ENCODE results near the gene PI4KA. TPM values are rescaled to one million over a fixed set of nuclear protein-coding genes. Genes with fewer than 3 reads are reported as not detected.

PI4KA gene
- total RNA-seq, 1 experiment from 2014 or later = 65.8 TPM

- Histone ChIP-seq H4K5ac (ENCODE audit: insufficient read length, low read depth, low read length) (no peak overlapping the region), H2BK15ac (ENCODE audit: low read depth, low read length) (no peak overlapping the region), H3K56ac (ENCODE audit: insufficient read length, low read depth, low read length) (no peak overlapping the region), H3K23ac (ENCODE audit: insufficient read length, low read depth, low read length) (no peak overlapping the region), H4K8ac (replicated peaks; ENCODE audit: insufficient read length, low read depth, low read length) (no peak overlapping the region), H2BK120ac (ENCODE audit: low read depth, low read length, poor library complexity, severe bottlenecking) (no peak overlapping the region), H3K27ac (ENCODE audit: insufficient read length, low read depth, low read length) (no peak overlapping the region), H2AK5ac (ENCODE audit: insufficient read length, low read length) (no peak overlapping the region), H3K27me3 (ENCODE audit: insufficient read depth, low read length) (no peaks in the 10 kb centered on the region), H3K79me2 (ENCODE audit: insufficient read depth, low read length) (no peaks in the 10 kb centered on the region), H4K91ac (ENCODE audit: insufficient read length, low read depth, low read length) (no peak overlapping the region), H3K79me1 (ENCODE audit: insufficient read depth, low read depth, low read length, poor library complexity, severe bottlenecking) (no peaks in the 10 kb centered on the region), H3T11ph (ENCODE audit: low read length) (no peak overlapping the region), H4K20me1 (ENCODE audit: control insufficient read depth, insufficient read depth, insufficient read length) (no peaks in the 10 kb centered on the region), H3K9me3 (ENCODE audit: control insufficient read depth, low read depth, low read length) (no peaks in the 10 kb centered on the region), H3K9ac (ENCODE audit: extremely low read depth, insufficient read length, low read length) (no peak overlapping the region), H3K4me1 (ENCODE audit: insufficient read depth, low read length) (no peaks in the 10 kb centered on the region), H2BK12ac (ENCODE audit: insufficient read length, low read depth, low read length) (no peak overlapping the region), H2BK5ac (ENCODE audit: insufficient read length, low read length) (no peak overlapping the region), H3K23me2 (ENCODE audit: insufficient read length, low read depth, low read length, poor library complexity, severe bottlenecking) (no peaks in the 10 kb centered on the region), H2AFZ (ENCODE audit: low read length) (no peak overlapping the region), H2BK20ac (ENCODE audit: low read depth, low read length, poor library complexity, severe bottlenecking) (no peak overlapping the region), H3K4ac (ENCODE audit: low read depth, low read length) (no peak overlapping the region), H3K4me2 (ENCODE audit: insufficient read depth, insufficient read length, low read length) (no peak overlapping the region), H3K18ac (ENCODE audit: insufficient read length, low read depth, low read length) (no peak overlapping the region), H3K14ac (ENCODE audit: insufficient read depth, low read length) (no peak overlapping the region)
- TF ChIP-seq CTCF (conservative IDR thresholded peaks at IDR 0.05) = no peak
- WGBS (ENCODE audit: extremely low coverage, insufficient read length, low lambda C conversion rate) = no CpG with 5 or more reads among the region's 4 CpGs
- Mint-ChIP-seq H3K27me3 (ENCODE audit: low read depth) (peaks cover 5% of the 10 kb centered on the region), H3K27ac (no peak overlapping the region), H3K4me1 (no peaks in the 10 kb centered on the region), H3K4me3 (no peak overlapping the region), H3K9me3 (no peaks in the 10 kb centered on the region), H3K36me3 (ENCODE audit: insufficient read depth in 1 of 3, low read depth in 3 of 3) (no peaks in the 10 kb centered on the region)
- no peak for DNase-seq
Measured at GRCh38 chr22:20905415-20906386, 47.1 kb upstream of the PI4KA start.
